GM13977 (cell line): ENCODE results near the gene PSKH1.
A peak's percentile ranks its signal among the peaks of the same experiment; 100 is the strongest.
"Not testable (repeated sequence)": the region's sequence is repeated elsewhere in the genome, so short reads cannot be mapped to it uniquely, and the experiment has no call there.

ENCODE experiments used
- DNase-seq: peaks from one replicate; pipeline ENCODE4 v3.0.0; 2012; ENCODE audit warnings: low spot score
- CTCF ChIP-seq: IDR thresholded peaks from 2 replicates; pipeline ENCODE4 v1.5.1; 2012; ENCODE audit warnings: mild to moderate bottlenecking, control low read depth; ENCODE audit not compliant: insufficient read depth; ENCODE audit errors: extremely low read depth, missing control alignments
- in situ Hi-C: fragments of 300-500 bp; cut with MboI; formaldehyde crosslinking; loops from one replicate; pipeline ENCODE4 v1.12.0; 2022; ENCODE audit warnings: low sequenced_read_pairs, low pct_unique_long_range_greater_than_20kb, mixed read lengths, inconsistent platforms; ENCODE audit not compliant: unreplicated experiment

The PSKH1 gene

GRCh38 chr16:67934306-67935100 lies 41.4 kb downstream of the PSKH1 start:
- no peak for DNase-seq
- in situ Hi-C loops: no loop called here
- no peak for TF ChIP-seq CTCF

- no peak for DNase-seq
- TF ChIP-seq CTCF: no peak
- in situ Hi-C loops: no loop called here
Measured at GRCh38 chr16:67935101-67935401, 42.0 kb downstream of the PSKH1 start.

- TF ChIP-seq CTCF: no peak
- in situ Hi-C loops: no loop called here
- peak; percentile 99 for DNase-seq
Measured at GRCh38 chr16:67935402-67936123, 42.5 kb downstream of the PSKH1 start.

- in situ Hi-C loops: no loop called here
- no peak for TF ChIP-seq CTCF
- peak; percentile 64 for DNase-seq
Measured at GRCh38 chr16:67936124-67936879, 43.2 kb downstream of the PSKH1 start, which contains the start of gene PSMB10. PSMB10 (minus strand) TSS chr16:67936850; CDS start chr16:67936749, 101 bp downstream.

- in situ Hi-C loops: no loop called here
- TF ChIP-seq CTCF: no peak
- peak; percentile 94 for DNase-seq
Measured at GRCh38 chr16:67936880-67937605, 44.0 kb downstream of the PSKH1 start.

- in situ Hi-C loops, DNase-seq: not testable (repeated sequence)
Measured at GRCh38 chr16:67937713-67938112, 44.7 kb downstream of the PSKH1 start.
